ENCODE measurements around the gene SDF4.

GRCh38 chr1:1170215-1171091 lies 61.3 kb downstream of the SDF4 start:
- no peak for TF ChIP-seq ELF4 (IDR thresholded peaks at IDR 0.05)
- no peak for TF ChIP-seq BHLHE40 (IDR thresholded peaks at IDR 0.05; ENCODE audit: borderline replicate concordance)
- TF ChIP-seq PKNOX1 (IDR thresholded peaks at IDR 0.05), result no peak
- TF ChIP-seq HDGF (IDR thresholded peaks at IDR 0.05; ENCODE audit: borderline replicate concordance), result no peak
- TF ChIP-seq SP1 (IDR thresholded peaks at IDR 0.05), result no peak
- no peak for TF ChIP-seq FOXM1 (IDR thresholded peaks at IDR 0.05; ENCODE audit: borderline replicate concordance)
- TF ChIP-seq L3MBTL2 (conservative IDR thresholded peaks at IDR 0.05), result no peak
- TF ChIP-seq ARNT (IDR thresholded peaks at IDR 0.05), result no peak
- no peak for TF ChIP-seq CTBP1 (IDR thresholded peaks at IDR 0.05; ENCODE audit: borderline replicate concordance)
- no peak for TF ChIP-seq NFRKB (IDR thresholded peaks at IDR 0.05)
- TF ChIP-seq FOXA1 (IDR thresholded peaks at IDR 0.05), result no peak
- TF ChIP-seq SUZ12 (IDR thresholded peaks at IDR 0.05), result no peak
